ENCODE measurements around the gene CDK5RAP1.
"Not testable (repeated sequence)": the region's sequence is repeated elsewhere in the genome, so short reads cannot be mapped to it uniquely, and the experiment has no call there.

The CDK5RAP1 gene

GRCh38 chr20:33434434-33434833, 33.1 kb upstream of the CDK5RAP1 start:
- TF ChIP-seq POLR2A (IDR thresholded peaks at IDR 0.05; ENCODE audit: low read depth, low read length): no peak
- FAIRE-seq (no peak), DNase-seq (ENCODE audit: insufficient read length, low spot score) (no peak)

- no peak for TF ChIP-seq POLR2A (IDR thresholded peaks at IDR 0.05; ENCODE audit: low read depth, low read length)
- FAIRE-seq (no peak), DNase-seq (ENCODE audit: insufficient read length, low spot score) (no peak)
These were observed 32.3 kb upstream of the CDK5RAP1 start for GRCh38 chr20:33433465-33434234.

- TF ChIP-seq POLR2A (IDR thresholded peaks at IDR 0.05; ENCODE audit: low read depth, low read length): no peak
- DNase-seq (ENCODE audit: insufficient read length, low spot score) (no peak), FAIRE-seq (no peak)
These were observed 30.6 kb upstream of the CDK5RAP1 start for GRCh38 chr20:33431797-33432381.

GRCh38 chr20:33423875-33424274, 22.6 kb upstream of the CDK5RAP1 start:
- not testable (repeated sequence) for FAIRE-seq; DNase-seq (ENCODE audit: insufficient read length, low spot score)

- DNase-seq (ENCODE audit: insufficient read length, low spot score) (peak; percentile 86), FAIRE-seq (no peak)
- TF ChIP-seq POLR2A (IDR thresholded peaks at IDR 0.05; ENCODE audit: low read depth, low read length): peak; percentile 28; the same call in 1 of the 2 replicates
These were observed 22.0 kb upstream of the CDK5RAP1 start for GRCh38 chr20:33423141-33423834.

GRCh38 chr20:33419140-33419974, 18.0 kb upstream of the CDK5RAP1 start:
- TF ChIP-seq POLR2A (IDR thresholded peaks at IDR 0.05; ENCODE audit: low read depth, low read length): no peak
- DNase-seq (ENCODE audit: insufficient read length, low spot score): no peak
- no peak for FAIRE-seq

GRCh38 chr20:33418033-33418432, 16.7 kb upstream of the CDK5RAP1 start:
- no peak for DNase-seq (ENCODE audit: insufficient read length, low spot score)
- no peak for TF ChIP-seq POLR2A (IDR thresholded peaks at IDR 0.05; ENCODE audit: low read depth, low read length)
- FAIRE-seq: no peak

- DNase-seq (ENCODE audit: insufficient read length, low spot score): no peak
- FAIRE-seq: no peak
- TF ChIP-seq POLR2A (IDR thresholded peaks at IDR 0.05; ENCODE audit: low read depth, low read length): no peak
These were observed 14.6 kb upstream of the CDK5RAP1 start for GRCh38 chr20:33415948-33416347.

- no peak for TF ChIP-seq POLR2A (IDR thresholded peaks at IDR 0.05; ENCODE audit: low read depth, low read length)
- no peak for DNase-seq (ENCODE audit: insufficient read length, low spot score)
- no peak for FAIRE-seq
These were observed 11.1 kb upstream of the CDK5RAP1 start for GRCh38 chr20:33412484-33412838.

- FAIRE-seq: no peak
These were observed 10.6 kb upstream of the CDK5RAP1 start for GRCh38 chr20:33411711-33412483.

GRCh38 chr20:33411242-33411641, 9.9 kb upstream of the CDK5RAP1 start:
- TF ChIP-seq POLR2A (IDR thresholded peaks at IDR 0.05; ENCODE audit: low read depth, low read length): no peak
- DNase-seq (ENCODE audit: insufficient read length, low spot score): no peak
- FAIRE-seq: no peak

More at GRCh38 chr20:33411711-33412483, 10.6 kb upstream of the CDK5RAP1 start:
- no peak for DNase-seq (ENCODE audit: insufficient read length, low spot score)
- TF ChIP-seq POLR2A (IDR thresholded peaks at IDR 0.05; ENCODE audit: low read depth, low read length): no peak

- TF ChIP-seq POLR2A (IDR thresholded peaks at IDR 0.05; ENCODE audit: low read depth, low read length): no peak
- DNase-seq (ENCODE audit: insufficient read length, low spot score) (no peak), FAIRE-seq (no peak)
These were observed 8.9 kb upstream of the CDK5RAP1 start for GRCh38 chr20:33410081-33410742.
